BLaER1 treated with 17β-estradiol and CSF1 and Interleukin-3, amounts not matched to agents 10 nM and 100 nM (cell line): ENCODE results near the gene TP73.
A peak's percentile ranks its signal among the peaks of the same experiment; 100 is the strongest.

Experiments
- H3K27ac ChIP-seq, 11 experiments: shearing (Covaris generic); formaldehyde crosslinking; 2 replicates each; pipeline ENCODE4 v1.8.1; 2022
- H3K27me3 ChIP-seq, 11 experiments: shearing (Covaris generic); formaldehyde crosslinking; 2 replicates each; pipeline ENCODE4 v1.8.1; 2022
- H3K36me3 ChIP-seq, 11 experiments: shearing (Covaris generic); formaldehyde crosslinking; 2 replicates each; pipeline ENCODE4 v1.8.1; 2022
- H3K4me1 ChIP-seq, 10 experiments: shearing (Covaris generic); formaldehyde crosslinking; 2 replicates each; pipeline ENCODE4 v1.8.1; 2022
- H3K4me2 ChIP-seq, 11 experiments: shearing (Covaris generic); formaldehyde crosslinking; 2 replicates each; pipeline ENCODE4 v1.8.1; 2022
- H3K4me3 ChIP-seq, 10 experiments: shearing (Covaris generic); formaldehyde crosslinking; 2 replicates each; pipeline ENCODE4 v1.8.1; 2022
- H3K9ac ChIP-seq, 11 experiments: shearing (Covaris generic); formaldehyde crosslinking; 2 replicates each; pipeline ENCODE4 v1.8.1; 2022
- H3K9me3 ChIP-seq, 11 experiments: shearing (Covaris generic); formaldehyde crosslinking; replicated peaks in 1 of 11; 2 replicates each; pipeline ENCODE4 v1.8.1; 2022
- H4K20me1 ChIP-seq, 11 experiments: shearing (Covaris generic); formaldehyde crosslinking; 2 replicates each; pipeline ENCODE4 v1.8.1; 2022
- Cebpa-rat ChIP-seq, 11 experiments: shearing (Covaris generic); IDR thresholded peaks; 2 replicates each; pipeline ENCODE4 v1.8.1; 2022

TP73 gene

GRCh38 chr1:3710251-3710650 lies 57.9 kb downstream of the TP73 start:
- no peak overlapping the region for H3K4me2 ChIP-seq
- no peak for TF ChIP-seq Cebpa-rat (IDR thresholded peaks at IDR 0.05)
- H3K4me1 ChIP-seq = peaks cover 0 to 12% (median 0%) of the 10 kb centered on the region in 10 experiments; a peak in 3 of 20 replicates
- H4K20me1 ChIP-seq = peaks cover 0 to 24% (median 0%) of the 10 kb centered on the region in 11 experiments; a peak in 5 of 22 replicates
- peaks cover 49 to 81% (median 68%) of the 10 kb centered on the region in 11 experiments for H3K27me3 ChIP-seq
- H3K4me3 ChIP-seq = no peak overlapping the region
- no peaks in the 10 kb centered on the region for H3K9me3 ChIP-seq
- H3K27ac ChIP-seq = no peak overlapping the region
- H3K9ac ChIP-seq = no peak overlapping the region
- H3K36me3 ChIP-seq = no peaks in the 10 kb centered on the region

DNA sequence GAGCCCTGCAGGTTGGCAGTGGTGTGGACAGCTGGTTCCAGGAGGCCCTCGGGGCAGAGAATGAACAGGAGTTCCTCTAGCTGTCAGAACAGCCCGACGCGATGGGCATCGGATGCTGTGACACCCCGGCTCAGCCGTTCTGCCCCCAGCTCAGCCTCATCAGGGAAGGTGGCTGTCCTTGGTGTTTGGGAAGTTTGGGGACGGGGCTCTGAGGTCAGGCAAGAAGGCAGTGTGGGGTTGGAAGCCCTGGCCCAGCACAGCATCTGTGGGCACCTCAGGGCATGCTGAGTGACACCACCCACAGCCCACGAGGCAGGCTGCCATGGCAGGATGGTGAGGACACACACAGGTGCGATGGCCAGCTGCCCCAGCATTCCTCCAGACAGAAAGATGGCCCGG lies 59.1 kb downstream of the TP73 start:
- peaks cover 0 to 12% (median 0%) of the 10 kb centered on the region in 10 experiments; a peak in 3 of 20 replicates for H3K4me1 ChIP-seq
- no peaks in the 10 kb centered on the region for H3K36me3 ChIP-seq
- peaks cover 49 to 81% (median 68%) of the 10 kb centered on the region in 11 experiments for H3K27me3 ChIP-seq
- H3K4me2 ChIP-seq = no peak overlapping the region
- H3K27ac ChIP-seq = no peak overlapping the region
- H3K4me3 ChIP-seq = no peak overlapping the region
- no peaks in the 10 kb centered on the region for H3K9me3 ChIP-seq
- no peak for TF ChIP-seq Cebpa-rat (IDR thresholded peaks at IDR 0.05)
- H4K20me1 ChIP-seq = peaks cover 0 to 19% (median 0%) of the 10 kb centered on the region in 11 experiments; a peak in 5 of 22 replicates
- no peak overlapping the region for H3K9ac ChIP-seq

GRCh38 chr1:3711780-3712451 lies 59.6 kb downstream of the TP73 start:
- no peak overlapping the region for H3K4me2 ChIP-seq
- H3K27me3 ChIP-seq = peaks cover 49 to 76% (median 68%) of the 10 kb centered on the region in 11 experiments
- H3K4me1 ChIP-seq = peaks cover 0 to 12% (median 0%) of the 10 kb centered on the region in 10 experiments; a peak in 3 of 20 replicates
- H3K36me3 ChIP-seq = no peaks in the 10 kb centered on the region
- peaks cover 0 to 19% (median 0%) of the 10 kb centered on the region in 11 experiments; a peak in 5 of 22 replicates for H4K20me1 ChIP-seq
- no peak for TF ChIP-seq Cebpa-rat (IDR thresholded peaks at IDR 0.05)
- H3K9ac ChIP-seq = no peak overlapping the region
- no peaks in the 10 kb centered on the region for H3K9me3 ChIP-seq
- H3K4me3 ChIP-seq = no peak overlapping the region
- no peak overlapping the region for H3K27ac ChIP-seq

- peaks cover 0 to 19% (median 0%) of the 10 kb centered on the region in 11 experiments; a peak in 6 of 22 replicates for H4K20me1 ChIP-seq
- TF ChIP-seq Cebpa-rat (IDR thresholded peaks at IDR 0.05) = no peak
These were observed 60.5 kb downstream of the TP73 start for GRCh38 chr1:3712573-3713535.

GRCh38 chr1:3713840-3714239 lies 61.5 kb downstream of the TP73 start:
- no peak overlapping the region for H3K4me3 ChIP-seq
- peak overlapping the region in 4 of 11 experiments; percentile 2 to 23 (median 18); a peak in 5 of 22 replicates for H3K4me2 ChIP-seq
- peaks cover 33 to 57% (median 48%) of the 10 kb centered on the region in 11 experiments for H3K27me3 ChIP-seq
- no peaks in the 10 kb centered on the region for H3K36me3 ChIP-seq
- H4K20me1 ChIP-seq = peaks cover 0 to 19% (median 0%) of the 10 kb centered on the region in 11 experiments; a peak in 6 of 22 replicates
- no peak overlapping the region for H3K27ac ChIP-seq
- TF ChIP-seq Cebpa-rat (IDR thresholded peaks at IDR 0.05) = no peak
- H3K9ac ChIP-seq = peak overlapping the region in 1 of 11 experiments; percentile 6; a peak in 1 of 22 replicates
- H3K4me1 ChIP-seq = peaks cover 3 to 24% (median 10%) of the 10 kb centered on the region in 10 experiments
- no peaks in the 10 kb centered on the region for H3K9me3 ChIP-seq

More at GRCh38 chr1:3712573-3713535, 60.5 kb downstream of the TP73 start:
- no peaks in the 10 kb centered on the region for H3K9me3 ChIP-seq
- H3K4me3 ChIP-seq = no peak overlapping the region
- peaks cover 43 to 67% (median 58%) of the 10 kb centered on the region in 11 experiments for H3K27me3 ChIP-seq
- peaks cover 0 to 14% (median under 1%) of the 10 kb centered on the region in 10 experiments; a peak in 5 of 20 replicates for H3K4me1 ChIP-seq
- no peak overlapping the region for H3K27ac ChIP-seq
- no peaks in the 10 kb centered on the region for H3K36me3 ChIP-seq
- 0 out of 22 replicates have a peak overlapping the region, but pooled peaks of 1 of the 11 experiments have one; percentile 6 for H3K9ac ChIP-seq
- peak overlapping the region in 3 of 11 experiments; percentile 15 to 23 (median 20); a peak in 3 of 22 replicates for H3K4me2 ChIP-seq

GRCh38 chr1:3714284-3714741 lies 62.0 kb downstream of the TP73 start:
- H3K4me1 ChIP-seq = peaks cover 8 to 29% (median 15%) of the 10 kb centered on the region in 10 experiments
- peak overlapping the region in 3 of 11 experiments; percentile 15 to 23 (median 20); a peak in 4 of 22 replicates for H3K4me2 ChIP-seq
- no peak overlapping the region for H3K9ac ChIP-seq
- H3K36me3 ChIP-seq = no peaks in the 10 kb centered on the region
- H4K20me1 ChIP-seq = peaks cover 0 to 14% (median 0%) of the 10 kb centered on the region in 11 experiments; a peak in 5 of 22 replicates
- no peak overlapping the region for H3K4me3 ChIP-seq
- peaks cover 29 to 53% (median 44%) of the 10 kb centered on the region in 11 experiments for H3K27me3 ChIP-seq
- no peaks in the 10 kb centered on the region for H3K9me3 ChIP-seq
- TF ChIP-seq Cebpa-rat (IDR thresholded peaks at IDR 0.05) = no peak
- no peak overlapping the region for H3K27ac ChIP-seq

DNA sequence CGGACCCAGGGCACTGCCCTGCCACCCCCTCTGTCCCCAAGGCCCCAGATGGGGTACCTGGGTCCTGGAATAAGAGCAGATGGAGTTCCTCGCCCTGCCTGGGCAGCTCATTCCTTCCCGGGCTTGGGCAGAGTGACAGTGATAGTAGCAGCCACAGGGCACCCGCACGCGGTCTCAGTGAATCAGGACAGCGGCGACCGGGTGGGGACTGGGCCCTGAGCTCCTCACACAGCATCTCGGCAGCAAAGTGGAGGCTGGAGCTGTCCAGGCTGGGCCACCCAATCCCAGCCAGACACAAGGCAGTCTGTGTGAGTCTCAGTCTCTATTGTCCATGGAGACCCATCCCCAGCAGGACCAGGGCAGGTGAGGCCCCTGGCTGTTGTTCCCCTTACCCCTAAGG lies 62.5 kb downstream of the TP73 start:
- peaks cover 0 to 11% (median 0%) of the 10 kb centered on the region in 11 experiments; a peak in 4 of 22 replicates for H4K20me1 ChIP-seq
- TF ChIP-seq Cebpa-rat (IDR thresholded peaks at IDR 0.05) = no peak
- H3K27me3 ChIP-seq = peaks cover 24 to 48% (median 39%) of the 10 kb centered on the region in 11 experiments

DNA sequence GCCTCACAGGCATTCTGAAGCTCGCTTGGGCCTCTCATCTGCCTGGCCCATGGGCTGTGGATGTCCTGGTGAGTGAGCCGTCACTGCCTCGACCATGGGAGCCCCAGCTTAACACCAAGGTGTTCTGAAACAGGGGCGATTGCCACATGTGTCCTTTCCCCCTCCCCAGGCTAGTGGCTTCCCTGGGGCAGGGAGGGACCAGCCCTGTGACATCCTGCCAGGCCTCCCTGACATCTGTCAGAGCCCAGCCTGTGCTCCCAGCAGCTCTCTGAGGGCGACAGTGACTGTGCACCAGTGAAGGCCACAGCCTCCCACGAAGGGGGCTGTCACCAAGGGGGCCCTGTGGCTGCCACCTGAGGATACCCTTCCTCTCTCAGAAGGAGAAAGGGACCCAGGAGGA lies 64.0 kb downstream of the TP73 start:
- Histone ChIP-seq H3K4me3 (no peak overlapping the region), H3K9ac (no peak overlapping the region), H3K9me3 (no peaks in the 10 kb centered on the region), H3K4me2 (no peak overlapping the region), H3K36me3 (no peaks in the 10 kb centered on the region), H3K27me3 (peaks cover 11 to 32% (median 24%) of the 10 kb centered on the region in 11 experiments), H3K27ac (no peak overlapping the region), H3K4me1 (peaks cover 26 to 49% (median 35%) of the 10 kb centered on the region in 10 experiments), H4K20me1 (peaks cover 0 to 11% (median 0%) of the 10 kb centered on the region in 11 experiments; a peak in 4 of 22 replicates)
- no peak for TF ChIP-seq Cebpa-rat (IDR thresholded peaks at IDR 0.05)

More for the DNA sequence above, 62.5 kb downstream of the TP73 start:
- H3K4me3 ChIP-seq = no peak overlapping the region
- H3K9ac ChIP-seq = no peak overlapping the region
- H3K4me2 ChIP-seq = no peak overlapping the region
- no peaks in the 10 kb centered on the region for H3K36me3 ChIP-seq
- H3K27ac ChIP-seq = no peak overlapping the region
- no peaks in the 10 kb centered on the region for H3K9me3 ChIP-seq
- peaks cover 13 to 34% (median 20%) of the 10 kb centered on the region in 10 experiments for H3K4me1 ChIP-seq
